ENCODE data around the gene CCDC13. TPM values are rescaled to one million over a fixed set of nuclear protein-coding genes. Genes with fewer than 3 reads are reported as not detected.

Gene CCDC13
- polyA plus RNA-seq, 1 experiment, result 0.18 TPM

DNA sequence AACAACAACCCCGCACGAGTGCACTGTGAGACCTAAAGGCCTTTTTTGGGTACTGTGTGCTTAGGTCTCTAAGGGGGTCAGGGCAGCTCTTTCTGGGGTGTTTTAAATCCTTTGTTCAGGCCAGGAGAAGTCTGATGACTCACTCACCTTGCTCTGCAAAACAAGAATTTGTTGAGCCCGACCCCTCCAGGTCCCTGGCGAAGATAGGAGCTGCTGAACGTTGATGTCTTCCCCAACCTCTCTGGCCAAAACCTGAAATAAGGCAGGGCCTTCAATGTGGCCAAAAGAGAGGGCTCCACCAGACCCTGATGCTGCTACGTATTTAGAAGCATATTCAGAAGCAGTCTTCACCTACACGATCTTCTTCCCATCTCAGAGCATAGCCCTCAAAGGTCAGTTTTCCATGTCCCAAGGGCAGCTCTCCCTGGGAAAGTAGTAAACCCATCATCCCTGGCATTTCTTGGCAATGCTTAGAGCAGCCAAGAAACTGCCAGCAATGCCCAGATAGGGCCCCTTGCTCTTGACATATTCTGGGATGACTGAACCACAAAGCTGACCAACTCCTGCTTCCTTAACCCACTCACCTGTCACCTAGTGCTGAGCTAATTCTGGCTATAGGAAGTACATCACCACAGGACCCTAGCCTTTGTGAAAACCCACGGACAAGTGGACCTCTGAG, 27.1 kb downstream of the CCDC13 start:
- ChIA-PET CTCF (interaction anchor here (0.6 to 3.2 kb wide), 16 partner anchors 9 to 174 kb away, joined by 3 to 30 read pairs (median 4); partner anchors contain the start of gene ZBTB47), POLR2A (interaction anchor here (0.6 kb wide), 1 partner anchor 270 kb away, joined by 3 read pairs; no protein-coding TSS in a partner anchor)
- Histone ChIP-seq H3K4me3 (ENCODE audit: low read depth, low read length) (no peak overlapping the region), H3K36me3 (ENCODE audit: control insufficient read depth, insufficient read depth, low read length) (no peaks in the 10 kb centered on the region), H3K27me3 (ENCODE audit: control insufficient read depth, insufficient read depth, low read length) (no peaks in the 10 kb centered on the region)
- TF ChIP-seq, protein P1, sequence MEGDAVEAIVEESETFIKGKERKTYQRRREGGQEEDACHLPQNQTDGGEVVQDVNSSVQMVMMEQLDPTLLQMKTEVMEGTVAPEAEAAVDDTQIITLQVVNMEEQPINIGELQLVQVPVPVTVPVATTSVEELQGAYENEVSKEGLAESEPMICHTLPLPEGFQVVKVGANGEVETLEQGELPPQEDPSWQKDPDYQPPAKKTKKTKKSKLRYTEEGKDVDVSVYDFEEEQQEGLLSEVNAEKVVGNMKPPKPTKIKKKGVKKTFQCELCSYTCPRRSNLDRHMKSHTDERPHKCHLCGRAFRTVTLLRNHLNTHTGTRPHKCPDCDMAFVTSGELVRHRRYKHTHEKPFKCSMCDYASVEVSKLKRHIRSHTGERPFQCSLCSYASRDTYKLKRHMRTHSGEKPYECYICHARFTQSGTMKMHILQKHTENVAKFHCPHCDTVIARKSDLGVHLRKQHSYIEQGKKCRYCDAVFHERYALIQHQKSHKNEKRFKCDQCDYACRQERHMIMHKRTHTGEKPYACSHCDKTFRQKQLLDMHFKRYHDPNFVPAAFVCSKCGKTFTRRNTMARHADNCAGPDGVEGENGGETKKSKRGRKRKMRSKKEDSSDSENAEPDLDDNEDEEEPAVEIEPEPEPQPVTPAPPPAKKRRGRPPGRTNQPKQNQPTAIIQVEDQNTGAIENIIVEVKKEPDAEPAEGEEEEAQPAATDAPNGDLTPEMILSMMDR (IDR thresholded peaks at IDR 0.05; ENCODE audit: insufficient read depth, low read depth, low read length), result no peak
- DNase-seq (ENCODE audit: low read depth), result no peak

- POLR2A ChIA-PET, result interaction anchor here (0.6 kb wide), 1 partner anchor 270 kb away, joined by 3 read pairs; no protein-coding TSS in a partner anchor
- H3K36me3 ChIP-seq (ENCODE audit: control insufficient read depth, insufficient read depth, low read length), result no peaks in the 10 kb centered on the region
- peak; percentile 42 for DNase-seq (ENCODE audit: low read depth)
- H3K27me3 ChIP-seq (ENCODE audit: control insufficient read depth, insufficient read depth, low read length), result 0 out of 2 replicates have a peak, but pooled peaks cover 1% of the 10 kb centered on the region
- TF ChIP-seq, protein P1 (IDR thresholded peaks at IDR 0.05; ENCODE audit: insufficient read depth, low read depth, low read length), result no peak
- H3K4me3 ChIP-seq (ENCODE audit: low read depth, low read length), result no peak overlapping the region
- CTCF ChIA-PET, result interaction anchor here (0.6 to 3.2 kb wide), 15 partner anchors 9 to 174 kb away, joined by 3 to 30 read pairs (median 4); partner anchors contain the start of gene ZBTB47
Measured at GRCh38 chr3:42745291-42745745, 27.7 kb downstream of the CCDC13 start.

- no peaks in the 10 kb centered on the region for H3K36me3 ChIP-seq (ENCODE audit: control insufficient read depth, insufficient read depth, low read length)
- ChIA-PET POLR2A (no interaction called here), CTCF (interaction anchor here (0.7 to 3.2 kb wide), 18 partner anchors 8 to 196 kb away, joined by 3 to 30 read pairs (median 5); no protein-coding TSS in a partner anchor)
- no peak overlapping the region for H3K4me3 ChIP-seq (ENCODE audit: low read depth, low read length)
- DNase-seq (ENCODE audit: low read depth), result no peak
- H3K27me3 ChIP-seq (ENCODE audit: control insufficient read depth, insufficient read depth, low read length), result 0 out of 2 replicates have a peak, but pooled peaks cover 1% of the 10 kb centered on the region
- TF ChIP-seq, protein P1 (IDR thresholded peaks at IDR 0.05; ENCODE audit: insufficient read depth, low read depth, low read length), result no peak
Measured at GRCh38 chr3:42743204-42743995, 29.7 kb downstream of the CCDC13 start.

DNA sequence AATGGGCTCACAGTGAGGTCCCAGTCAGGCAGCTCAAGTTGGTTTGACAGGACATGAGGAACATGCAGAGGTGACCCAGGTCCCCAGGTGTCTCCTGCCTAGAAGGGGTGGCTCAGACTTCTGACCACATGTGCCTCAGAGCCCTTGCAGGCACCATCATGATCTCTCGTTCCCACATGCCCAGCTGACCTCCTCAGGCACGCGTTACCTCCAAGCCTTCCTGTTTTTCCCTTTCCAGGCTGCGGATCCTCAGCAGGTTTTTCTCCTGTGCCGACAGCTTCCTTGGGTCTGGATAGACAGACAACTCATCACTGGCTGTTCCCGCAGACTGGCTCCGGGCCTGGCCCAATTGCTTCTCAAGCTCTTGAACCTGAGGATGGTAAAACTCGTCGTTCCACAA, 30.4 kb downstream of the CCDC13 start:
- no peak for DNase-seq (ENCODE audit: low read depth)
- Histone ChIP-seq H3K36me3 (ENCODE audit: control insufficient read depth, insufficient read depth, low read length) (no peaks in the 10 kb centered on the region), H3K4me3 (ENCODE audit: low read depth, low read length) (no peak overlapping the region), H3K27me3 (ENCODE audit: control insufficient read depth, insufficient read depth, low read length) (0 out of 2 replicates have a peak, but pooled peaks cover 1% of the 10 kb centered on the region)
- ChIA-PET CTCF (interaction anchor here (0.9 to 2.6 kb wide), 6 partner anchors 10 to 195 kb away, joined by 3 to 8 read pairs (median 5); no protein-coding TSS in a partner anchor), POLR2A (no interaction called here)
- TF ChIP-seq, protein P1 (IDR thresholded peaks at IDR 0.05; ENCODE audit: insufficient read depth, low read depth, low read length), result no peak

- ChIA-PET POLR2A (no interaction called here), CTCF (interaction anchor here (0.6 to 2.6 kb wide), 7 partner anchors 12 to 195 kb away, joined by 3 to 8 read pairs (median 4); no protein-coding TSS in a partner anchor)
- TF ChIP-seq, protein P1 (IDR thresholded peaks at IDR 0.05; ENCODE audit: insufficient read depth, low read depth, low read length), result no peak
- H3K36me3 ChIP-seq (ENCODE audit: control insufficient read depth, insufficient read depth, low read length), result no peaks in the 10 kb centered on the region
- no peak overlapping the region for H3K4me3 ChIP-seq (ENCODE audit: low read depth, low read length)
- DNase-seq (ENCODE audit: low read depth), result no peak
- 0 out of 2 replicates have a peak, but pooled peaks cover 1% of the 10 kb centered on the region for H3K27me3 ChIP-seq (ENCODE audit: control insufficient read depth, insufficient read depth, low read length)
Measured at GRCh38 chr3:42742259-42742658, 30.8 kb downstream of the CCDC13 start.

Data from BJ (cell line).